Mesodermal cell (in vitro differentiated cells): ENCODE data around the gene AHCYL1.

Source experiments
- H3K27ac ChIP-seq: 2 replicates; pipeline ENCODE4 v1.7.0; 2013; ENCODE audit warnings: mild to moderate bottlenecking, low read depth, low read length, moderate library complexity; ENCODE audit not compliant: severe bottlenecking
- H3K36me3 ChIP-seq: 2 replicates; pipeline ENCODE4 v1.7.1; 2013; ENCODE audit warnings: mild to moderate bottlenecking, low read length, moderate library complexity; ENCODE audit not compliant: control insufficient read depth, insufficient read depth
- H3K4me1 ChIP-seq: one replicate; pipeline ENCODE4 v1.7.1; 2013; ENCODE audit warnings: mild to moderate bottlenecking, low read length; ENCODE audit not compliant: insufficient read depth, control insufficient read depth, poor library complexity, severe bottlenecking
- H3K4me3 ChIP-seq: 2 replicates; pipeline ENCODE4 v1.7.0; 2013; ENCODE audit warnings: low read length, control low read depth, mild to moderate bottlenecking; ENCODE audit not compliant: insufficient read depth, poor library complexity, severe bottlenecking; ENCODE audit errors: extremely low read depth
- H3K9me3 ChIP-seq: 2 replicates; pipeline ENCODE4 v1.7.1; 2013; ENCODE audit warnings: mild to moderate bottlenecking, low read length, moderate library complexity; ENCODE audit not compliant: control insufficient read depth
- WGBS, 2 experiments: methylation state at CpG; one replicate each; pipeline ENCODE4 v1.1.5; 2013; ENCODE audit warnings: missing lambda C conversion rate in 2 of 2; ENCODE audit not compliant: insufficient coverage in 2 of 2; 5-methylcytosine and 5-hydroxymethylcytosine counted together

AHCYL1 gene

DNA sequence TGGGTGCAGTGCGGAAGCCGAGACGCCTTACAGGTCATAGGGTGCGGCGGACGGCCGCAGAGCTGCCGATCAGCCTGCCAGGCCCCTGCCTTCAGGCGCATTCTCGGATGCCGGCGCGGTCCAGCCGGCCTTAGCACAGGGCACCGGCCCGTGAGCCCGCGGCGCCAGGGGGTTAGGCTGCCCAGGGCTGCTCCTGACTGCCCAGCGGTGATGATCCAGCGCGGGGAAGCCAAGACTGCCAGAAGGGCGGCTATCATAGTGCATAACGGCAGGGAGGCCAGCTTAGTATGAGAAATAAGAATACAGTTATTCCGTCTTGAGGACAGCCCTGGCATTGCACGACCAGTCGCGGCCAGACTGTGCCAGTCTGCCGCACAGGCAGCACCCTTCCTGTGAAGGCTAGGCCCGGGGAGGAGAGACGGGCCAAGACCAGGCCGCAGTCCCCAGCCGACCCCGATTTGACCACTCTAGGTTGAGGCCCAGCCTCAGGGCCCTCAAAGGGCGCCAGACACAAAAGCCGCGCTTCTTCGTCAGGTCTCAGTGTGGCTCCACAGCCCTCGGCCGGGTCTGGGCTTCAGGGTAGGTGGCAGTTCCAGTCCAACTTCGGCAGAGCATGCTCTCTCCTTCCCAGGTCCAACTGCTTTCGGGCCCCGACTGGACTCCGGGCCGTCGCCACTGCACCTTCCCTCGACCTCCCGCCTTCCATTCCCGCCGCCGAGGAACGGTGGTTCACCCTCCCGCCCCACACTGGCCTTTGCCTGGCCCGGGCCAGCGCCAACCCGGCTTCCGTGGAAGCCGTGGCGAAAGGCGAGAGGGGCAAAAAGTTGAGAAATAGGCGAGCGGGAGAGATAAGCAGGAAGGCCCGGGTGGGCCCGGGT is 85.1 kb downstream of the AHCYL1 start:
- H3K4me3 ChIP-seq = peak overlapping the region; percentile 14
- 6 to 7% methylated on average over 50 to 63 of the region's 64 CpGs for WGBS, 2 experiments
- H3K9me3 ChIP-seq = no peaks in the 10 kb centered on the region
- H3K4me1 ChIP-seq = peaks cover 5% of the 10 kb centered on the region
- H3K27ac ChIP-seq = no peak overlapping the region
- no peaks in the 10 kb centered on the region for H3K36me3 ChIP-seq

- H3K4me1 ChIP-seq = peaks cover 5% of the 10 kb centered on the region
- no peak overlapping the region for H3K27ac ChIP-seq
- no peaks in the 10 kb centered on the region for H3K9me3 ChIP-seq
- no peaks in the 10 kb centered on the region for H3K36me3 ChIP-seq
- 4 to 6% methylated on average over 6 to 32 of the region's 52 CpGs for WGBS, 2 experiments
- H3K4me3 ChIP-seq = peak overlapping the region; percentile 14
These were observed 85.7 kb downstream of the AHCYL1 start for GRCh38 chr1:110070282-110070669.

GRCh38 chr1:110070671-110071242 is 86.2 kb downstream of the AHCYL1 start, which contains the start of gene ALX3:
TSS of gene ALX3 (minus strand) at chr1:110070672. CDS start at chr1:110070612, 60 bp downstream.
- Histone ChIP-seq H3K27ac (no peak within 1 kb of the TSS), H3K36me3 (no peaks in the 10 kb centered on the region), H3K4me1 (peaks cover 5% of the 10 kb centered on the region), H3K4me3 (peak within 1 kb of the TSS; percentile 14), H3K9me3 (no peaks in the 10 kb centered on the region)
- 13 to 22% methylated on average over 9 to 10 of the region's 27 CpGs for WGBS, 2 experiments
